Measurements from ENCODE around the gene DDX10.

Gene DDX10

DNA sequence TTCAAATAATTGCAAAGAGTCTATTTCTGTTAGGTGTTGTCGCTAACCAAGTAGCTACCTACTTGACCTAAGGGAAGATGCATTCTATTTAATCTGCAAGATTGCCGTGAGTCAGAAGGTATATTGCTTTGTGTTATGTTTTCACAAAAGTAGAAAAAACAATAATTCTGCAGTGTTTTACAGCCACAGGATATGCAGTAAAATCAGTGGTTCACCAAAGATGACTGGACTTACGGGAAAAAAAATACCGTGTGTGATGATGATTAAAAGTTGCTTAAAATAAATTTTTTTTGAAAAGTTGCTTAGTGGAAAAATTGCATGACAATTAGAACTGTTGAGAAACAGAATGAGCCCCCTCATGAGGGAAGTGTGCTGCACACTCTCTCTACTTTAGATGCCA lies 209.1 kb downstream of the DDX10 start:
- Mint-ChIP-seq H3K27ac (no peak overlapping the region), H3K27me3 (no peaks in the 10 kb centered on the region), H3K4me1 (ENCODE audit: low read depth) (no peaks in the 10 kb centered on the region), H3K9me3 (no peaks in the 10 kb centered on the region), H3K4me3 (no peak overlapping the region), H3K36me3 (ENCODE audit: low read depth) (no peaks in the 10 kb centered on the region)
- intact Hi-C loops (cut with micrococcal nuclease), result loop anchor here (10.0 kb wide), 1 partner anchor 179 kb away; no protein-coding TSS in a partner anchor

DNA sequence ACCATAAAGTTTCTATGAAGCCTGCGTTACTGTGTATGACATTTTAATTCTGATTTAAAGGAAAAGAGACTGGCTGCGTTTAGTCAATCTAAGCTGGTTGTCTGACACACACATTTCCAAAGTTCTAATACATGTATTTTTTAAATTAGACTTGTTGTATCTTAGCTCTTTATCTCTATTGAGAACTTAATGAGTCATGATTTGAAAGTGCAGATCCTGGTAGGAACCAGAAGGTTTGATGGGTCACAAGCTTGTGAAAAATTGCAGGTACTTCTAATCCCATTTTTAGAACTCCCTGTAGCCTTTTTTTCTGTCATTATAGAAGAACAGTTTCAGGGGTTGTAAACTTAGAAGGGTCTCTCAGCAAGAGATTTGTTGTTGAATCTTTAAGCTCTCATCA lies 210.3 kb downstream of the DDX10 start:
- H3K4me3 Mint-ChIP-seq, result no peak overlapping the region
- H3K36me3 Mint-ChIP-seq (ENCODE audit: low read depth), result no peaks in the 10 kb centered on the region
- H3K9me3 Mint-ChIP-seq, result no peaks in the 10 kb centered on the region
- H3K4me1 Mint-ChIP-seq (ENCODE audit: low read depth), result no peaks in the 10 kb centered on the region
- no peak overlapping the region for H3K27ac Mint-ChIP-seq
- H3K27me3 Mint-ChIP-seq, result no peaks in the 10 kb centered on the region
- intact Hi-C loops (cut with micrococcal nuclease), result loop anchor here (10.0 kb wide), 1 partner anchor 180 kb away; no protein-coding TSS in a partner anchor

DNA sequence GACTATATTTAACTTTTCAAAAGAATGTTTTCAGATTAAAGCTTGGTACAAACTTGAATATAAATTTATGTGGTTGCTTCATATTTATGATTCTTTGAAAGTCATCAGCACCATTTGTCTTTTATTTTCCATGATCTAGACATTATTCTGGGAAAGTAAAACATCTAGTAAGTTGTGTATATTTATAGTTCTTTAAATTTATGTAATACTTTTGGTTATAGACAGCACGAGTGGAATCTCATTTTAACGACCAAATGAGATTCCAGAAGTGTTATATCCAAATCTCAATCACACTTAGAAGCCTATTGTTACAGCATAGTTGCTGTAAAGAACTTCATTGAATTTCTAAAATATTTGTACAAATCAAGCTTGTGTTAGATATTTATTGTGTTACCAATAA lies 212.3 kb downstream of the DDX10 start:
- Mint-ChIP-seq H3K9me3 (no peaks in the 10 kb centered on the region), H3K4me1 (ENCODE audit: low read depth) (no peaks in the 10 kb centered on the region), H3K27ac (no peak overlapping the region), H3K36me3 (ENCODE audit: low read depth) (no peaks in the 10 kb centered on the region), H3K27me3 (no peaks in the 10 kb centered on the region), H3K4me3 (no peak overlapping the region)
- intact Hi-C loops (cut with micrococcal nuclease), result loop anchor here (10.0 kb wide), 1 partner anchor 182 kb away; no protein-coding TSS in a partner anchor

DNA sequence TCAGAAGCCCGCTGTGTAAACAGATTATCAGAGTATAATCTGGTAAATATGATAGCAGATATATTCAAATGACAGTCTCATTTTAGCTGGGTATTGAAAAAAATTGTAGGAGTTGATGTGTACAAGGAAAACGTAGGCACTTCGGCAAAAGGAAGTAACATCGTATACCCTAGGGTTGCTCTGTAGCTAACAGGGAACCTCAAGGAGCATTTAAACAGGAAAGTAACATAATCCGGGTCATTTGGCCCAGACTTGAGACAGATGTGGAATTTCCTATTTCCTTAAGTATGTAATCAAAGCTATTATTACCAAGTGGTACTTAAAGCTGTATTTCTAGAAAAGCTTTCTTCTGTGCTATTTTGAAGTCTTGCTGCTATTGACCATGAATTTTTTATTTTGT lies 215.6 kb downstream of the DDX10 start:
- Mint-ChIP-seq H3K4me3 (no peak overlapping the region), H3K27ac (no peak overlapping the region), H3K27me3 (no peaks in the 10 kb centered on the region), H3K36me3 (ENCODE audit: low read depth) (no peaks in the 10 kb centered on the region), H3K9me3 (no peaks in the 10 kb centered on the region), H3K4me1 (ENCODE audit: low read depth) (no peaks in the 10 kb centered on the region)
- intact Hi-C loops (cut with micrococcal nuclease), result no loop called here

DNA sequence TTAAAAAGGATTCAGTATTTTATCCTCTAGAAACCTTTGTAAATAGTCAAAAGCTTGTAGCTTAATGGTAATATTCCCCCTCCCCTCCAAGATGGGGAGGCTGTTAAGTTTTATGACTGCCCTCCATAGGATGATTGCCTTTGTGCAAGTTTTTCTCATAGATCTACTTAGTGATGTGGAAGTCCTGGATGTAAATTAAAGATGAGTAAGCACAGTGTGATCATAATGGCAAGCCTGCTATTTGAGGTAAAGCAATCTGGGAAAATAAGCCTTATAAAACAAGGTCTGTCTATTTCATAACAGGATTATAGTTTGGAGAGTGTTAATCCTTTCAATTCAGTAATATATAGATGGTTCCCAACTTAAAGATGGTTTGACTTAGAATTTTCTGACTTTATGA lies 216.3 kb downstream of the DDX10 start:
- intact Hi-C loops (cut with micrococcal nuclease), result no loop called here
- no peaks in the 10 kb centered on the region for H3K4me1 Mint-ChIP-seq (ENCODE audit: low read depth)
- no peak overlapping the region for H3K4me3 Mint-ChIP-seq
- H3K27ac Mint-ChIP-seq, result no peak overlapping the region
- H3K9me3 Mint-ChIP-seq, result no peaks in the 10 kb centered on the region
- H3K36me3 Mint-ChIP-seq (ENCODE audit: low read depth), result no peaks in the 10 kb centered on the region
- H3K27me3 Mint-ChIP-seq, result no peaks in the 10 kb centered on the region

DNA sequence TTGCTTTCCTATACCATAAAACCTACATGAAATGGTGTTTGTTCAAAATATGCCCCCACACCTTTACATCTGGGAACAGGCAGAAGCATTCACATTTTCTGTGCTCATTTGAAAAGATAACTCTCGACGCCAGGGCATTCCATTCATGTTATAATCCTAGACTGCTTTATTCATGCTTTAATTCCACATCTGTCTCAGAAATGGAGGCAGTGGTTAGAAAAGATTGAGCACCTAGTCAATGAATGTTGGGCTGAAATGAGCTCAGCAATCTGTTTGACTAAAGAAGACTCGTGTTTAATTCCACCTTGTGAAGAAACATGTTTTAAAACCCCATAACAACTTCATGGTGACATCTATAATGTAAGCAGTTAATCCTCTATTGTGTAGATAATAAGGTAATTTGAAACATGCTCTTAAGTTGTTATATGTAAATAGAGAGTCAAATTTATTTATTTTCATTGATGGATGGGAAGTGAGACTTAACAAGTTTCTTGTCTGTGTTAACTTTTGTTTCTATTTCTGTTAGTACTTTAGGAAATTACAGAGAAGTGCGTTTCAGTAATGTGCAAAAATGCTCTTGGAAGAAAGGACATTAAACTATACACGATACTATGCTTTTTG lies 217.5 kb downstream of the DDX10 start:
- Mint-ChIP-seq H3K9me3 (no peaks in the 10 kb centered on the region), H3K27me3 (no peaks in the 10 kb centered on the region), H3K4me3 (no peak overlapping the region), H3K27ac (no peak overlapping the region), H3K36me3 (ENCODE audit: low read depth) (no peaks in the 10 kb centered on the region), H3K4me1 (ENCODE audit: low read depth) (no peaks in the 10 kb centered on the region)
- intact Hi-C loops (cut with micrococcal nuclease), result no loop called here

DNA sequence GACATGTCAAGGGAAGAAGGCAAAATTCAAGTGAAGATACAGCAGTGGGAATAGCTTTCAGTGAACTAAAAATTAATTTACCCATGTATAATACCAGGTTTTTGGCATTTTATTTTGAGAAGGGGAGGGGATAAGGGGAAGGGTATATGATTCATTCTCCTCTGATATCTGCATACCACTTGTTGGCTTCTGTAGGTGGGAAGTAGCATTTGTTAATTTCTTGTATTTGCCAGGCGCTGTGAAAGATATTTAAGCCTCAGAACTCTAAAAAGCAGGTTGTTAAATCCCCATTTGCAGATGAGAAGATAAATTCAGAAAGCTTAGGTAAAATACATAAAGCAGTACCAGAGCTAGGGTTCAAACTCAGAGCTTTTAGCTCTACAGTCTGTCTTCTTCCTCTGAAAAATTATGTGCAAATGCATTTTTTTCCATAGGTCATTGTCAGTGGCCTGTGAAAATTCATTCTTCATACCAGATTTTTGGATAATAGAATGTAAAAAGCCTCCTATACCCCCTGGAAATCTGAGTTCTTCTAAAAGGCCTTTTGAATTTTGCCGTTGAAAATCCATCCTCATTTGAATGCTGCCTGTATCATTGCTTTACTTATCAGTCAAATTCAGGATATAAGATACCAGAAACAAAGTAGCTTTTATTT lies 221.3 kb downstream of the DDX10 start:
- intact Hi-C loops (cut with micrococcal nuclease), result no loop called here
- Mint-ChIP-seq H3K4me1 (ENCODE audit: low read depth) (no peaks in the 10 kb centered on the region), H3K36me3 (ENCODE audit: low read depth) (no peaks in the 10 kb centered on the region), H3K4me3 (no peak overlapping the region), H3K9me3 (no peaks in the 10 kb centered on the region), H3K27me3 (no peaks in the 10 kb centered on the region), H3K27ac (no peak overlapping the region)

DNA sequence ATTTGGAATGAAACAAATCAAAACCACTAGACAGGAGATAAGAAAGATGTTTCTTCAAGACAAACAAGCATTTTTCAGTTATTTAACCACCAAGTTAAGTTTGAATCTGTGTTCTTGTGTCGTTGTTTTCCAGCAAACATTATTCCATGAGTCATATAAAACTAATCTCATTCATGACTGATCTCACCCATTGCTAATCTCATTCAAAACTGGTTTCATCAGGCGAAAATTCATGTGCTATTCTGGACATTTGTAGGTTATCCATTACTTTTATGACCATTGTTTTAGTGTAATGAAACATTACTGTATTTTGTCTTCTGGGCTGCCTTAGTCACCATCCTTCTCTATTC lies 221.8 kb downstream of the DDX10 start:
- no peaks in the 10 kb centered on the region for H3K9me3 Mint-ChIP-seq
- H3K4me1 Mint-ChIP-seq (ENCODE audit: low read depth), result no peaks in the 10 kb centered on the region
- H3K4me3 Mint-ChIP-seq, result no peak overlapping the region
- H3K27me3 Mint-ChIP-seq, result no peaks in the 10 kb centered on the region
- H3K36me3 Mint-ChIP-seq (ENCODE audit: low read depth), result no peaks in the 10 kb centered on the region
- no peak overlapping the region for H3K27ac Mint-ChIP-seq
- intact Hi-C loops (cut with micrococcal nuclease), result no loop called here

DNA sequence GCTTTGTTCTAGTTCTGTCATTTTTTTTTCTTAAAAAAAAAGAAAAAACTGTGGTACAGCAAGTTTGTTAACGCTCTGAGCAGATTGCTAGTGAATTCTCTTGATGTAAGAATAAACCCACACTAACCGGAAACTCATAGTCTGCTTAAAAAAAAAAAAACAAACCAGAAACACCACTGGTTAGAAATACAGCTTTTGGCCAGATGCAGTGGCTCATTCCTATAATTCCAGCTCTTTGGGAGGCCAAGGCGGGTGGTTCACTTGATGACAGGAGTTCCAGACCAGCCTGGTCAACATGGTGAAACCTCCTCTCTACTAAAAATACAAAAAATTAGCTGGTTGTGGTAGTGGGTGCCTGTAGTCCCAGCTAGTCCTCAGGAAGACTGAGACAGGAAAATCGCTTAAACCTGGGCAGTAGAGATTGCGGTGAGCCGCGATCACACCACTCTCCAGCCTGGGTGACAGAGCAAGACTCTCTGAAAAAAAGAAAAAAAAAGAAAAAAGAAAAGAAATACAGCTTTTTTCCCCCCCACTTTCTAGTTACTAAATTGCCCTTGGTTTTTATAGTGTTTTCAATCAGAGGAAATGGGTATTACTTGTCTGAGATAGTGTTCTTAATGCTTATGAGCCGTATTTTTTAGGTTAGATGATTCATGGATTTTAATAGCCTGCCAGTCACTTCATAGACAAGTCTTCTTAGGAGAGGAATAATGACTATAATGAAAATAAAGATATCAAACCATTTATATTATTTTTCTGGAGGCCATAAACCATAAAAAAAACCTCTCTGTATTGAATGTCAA lies 222.8 kb downstream of the DDX10 start:
- intact Hi-C loops (cut with micrococcal nuclease), result no loop called here
- Mint-ChIP-seq H3K4me3 (no peak overlapping the region), H3K27ac (no peak overlapping the region)

DNA sequence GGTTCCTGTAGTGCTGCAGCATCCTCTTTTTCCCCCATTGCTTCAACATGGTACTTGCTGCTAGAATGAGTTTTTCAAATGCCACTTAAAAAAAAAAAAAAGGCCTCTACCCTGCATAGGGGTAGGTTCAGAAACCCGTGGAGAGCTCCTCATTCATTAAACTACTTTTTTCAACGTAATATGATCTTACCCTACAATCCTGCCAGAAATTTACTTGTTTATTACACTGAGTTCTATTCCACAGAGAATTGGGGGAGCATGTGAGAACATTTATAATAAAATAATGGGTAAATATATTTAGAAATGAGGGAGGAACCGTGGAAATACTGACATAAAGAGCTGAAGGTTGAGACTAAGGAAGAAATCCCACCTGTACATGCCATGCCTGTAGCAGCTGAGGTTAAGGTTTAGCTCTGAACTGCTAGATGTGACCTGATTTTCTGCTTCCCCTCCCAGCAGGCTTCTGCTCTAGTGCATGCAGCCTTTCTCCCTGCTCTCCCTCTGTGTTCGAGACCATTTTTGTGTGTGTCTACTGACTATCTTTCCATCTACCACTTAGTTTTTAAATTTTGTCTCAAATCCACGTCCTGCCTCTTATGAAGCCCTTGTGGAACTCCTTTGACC lies 225.7 kb downstream of the DDX10 start:
- Mint-ChIP-seq H3K27me3 (no peaks in the 10 kb centered on the region), H3K9me3 (no peaks in the 10 kb centered on the region), H3K4me3 (no peak overlapping the region), H3K36me3 (ENCODE audit: low read depth) (no peaks in the 10 kb centered on the region), H3K27ac (no peak overlapping the region), H3K4me1 (ENCODE audit: low read depth) (no peaks in the 10 kb centered on the region)
- intact Hi-C loops (cut with micrococcal nuclease), result no loop called here

More for the DNA sequence above, 222.8 kb downstream of the DDX10 start:
- no peaks in the 10 kb centered on the region for H3K36me3 Mint-ChIP-seq (ENCODE audit: low read depth)
- H3K4me1 Mint-ChIP-seq (ENCODE audit: low read depth), result no peaks in the 10 kb centered on the region
- no peaks in the 10 kb centered on the region for H3K27me3 Mint-ChIP-seq
- no peaks in the 10 kb centered on the region for H3K9me3 Mint-ChIP-seq

DNA sequence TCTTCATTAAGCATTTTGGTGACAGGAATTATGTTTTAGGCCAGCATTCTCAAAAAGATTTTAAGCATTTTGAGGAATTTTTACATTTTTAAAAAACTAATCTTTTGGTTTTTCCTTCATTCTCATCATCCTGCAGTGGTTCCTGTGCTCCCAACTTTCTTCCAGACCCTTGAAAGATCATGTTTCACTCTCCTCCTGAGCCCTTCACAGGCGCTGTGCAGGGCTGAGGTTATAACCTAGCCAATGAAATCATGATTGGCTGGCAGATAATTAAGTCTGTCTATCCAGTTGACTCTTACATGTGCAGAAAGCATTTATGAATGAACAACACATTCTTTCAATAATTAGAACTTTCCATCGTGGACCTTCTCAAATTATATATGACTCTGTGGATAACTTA lies 226.3 kb downstream of the DDX10 start:
- no peaks in the 10 kb centered on the region for H3K27me3 Mint-ChIP-seq
- no peaks in the 10 kb centered on the region for H3K9me3 Mint-ChIP-seq
- intact Hi-C loops (cut with micrococcal nuclease), result no loop called here
- H3K36me3 Mint-ChIP-seq (ENCODE audit: low read depth), result no peaks in the 10 kb centered on the region
- H3K4me1 Mint-ChIP-seq (ENCODE audit: low read depth), result peaks cover 1% of the 10 kb centered on the region
- H3K27ac Mint-ChIP-seq, result no peak overlapping the region
- no peak overlapping the region for H3K4me3 Mint-ChIP-seq

DNA sequence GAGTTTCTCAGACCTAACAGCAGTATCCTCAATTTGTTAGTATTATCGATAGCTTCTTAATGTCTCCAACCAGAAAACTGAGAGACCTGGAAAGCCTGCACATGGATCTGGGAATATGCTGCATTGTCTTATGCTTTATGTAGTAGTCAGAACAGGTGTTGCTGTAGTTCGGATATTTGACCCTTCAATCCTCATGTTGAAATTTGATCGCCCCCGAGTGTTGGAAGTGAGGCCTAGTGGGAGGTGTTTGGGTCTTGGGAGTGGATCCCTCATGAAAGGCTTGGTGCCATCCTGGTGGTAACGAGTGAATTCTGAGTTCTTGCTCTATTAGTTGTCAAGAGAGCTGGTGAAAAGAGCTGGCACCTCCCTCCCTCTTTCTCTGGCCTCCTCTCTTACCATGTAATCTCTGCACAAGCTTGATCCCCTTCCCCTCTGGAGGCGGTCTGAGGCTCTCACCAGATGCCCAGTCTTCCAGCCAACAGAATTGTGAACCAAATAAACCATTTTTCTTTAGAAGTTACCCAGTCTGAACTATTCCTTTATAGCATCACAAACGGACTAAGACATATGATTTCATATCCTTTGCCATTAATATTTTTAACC lies 227.1 kb downstream of the DDX10 start:
- no peaks in the 10 kb centered on the region for H3K9me3 Mint-ChIP-seq
- H3K4me1 Mint-ChIP-seq (ENCODE audit: low read depth), result peaks cover 5% of the 10 kb centered on the region
- intact Hi-C loops (cut with micrococcal nuclease), result no loop called here
- no peak overlapping the region for H3K27ac Mint-ChIP-seq
- H3K27me3 Mint-ChIP-seq, result no peaks in the 10 kb centered on the region
- no peak overlapping the region for H3K4me3 Mint-ChIP-seq
- no peaks in the 10 kb centered on the region for H3K36me3 Mint-ChIP-seq (ENCODE audit: low read depth)

DNA sequence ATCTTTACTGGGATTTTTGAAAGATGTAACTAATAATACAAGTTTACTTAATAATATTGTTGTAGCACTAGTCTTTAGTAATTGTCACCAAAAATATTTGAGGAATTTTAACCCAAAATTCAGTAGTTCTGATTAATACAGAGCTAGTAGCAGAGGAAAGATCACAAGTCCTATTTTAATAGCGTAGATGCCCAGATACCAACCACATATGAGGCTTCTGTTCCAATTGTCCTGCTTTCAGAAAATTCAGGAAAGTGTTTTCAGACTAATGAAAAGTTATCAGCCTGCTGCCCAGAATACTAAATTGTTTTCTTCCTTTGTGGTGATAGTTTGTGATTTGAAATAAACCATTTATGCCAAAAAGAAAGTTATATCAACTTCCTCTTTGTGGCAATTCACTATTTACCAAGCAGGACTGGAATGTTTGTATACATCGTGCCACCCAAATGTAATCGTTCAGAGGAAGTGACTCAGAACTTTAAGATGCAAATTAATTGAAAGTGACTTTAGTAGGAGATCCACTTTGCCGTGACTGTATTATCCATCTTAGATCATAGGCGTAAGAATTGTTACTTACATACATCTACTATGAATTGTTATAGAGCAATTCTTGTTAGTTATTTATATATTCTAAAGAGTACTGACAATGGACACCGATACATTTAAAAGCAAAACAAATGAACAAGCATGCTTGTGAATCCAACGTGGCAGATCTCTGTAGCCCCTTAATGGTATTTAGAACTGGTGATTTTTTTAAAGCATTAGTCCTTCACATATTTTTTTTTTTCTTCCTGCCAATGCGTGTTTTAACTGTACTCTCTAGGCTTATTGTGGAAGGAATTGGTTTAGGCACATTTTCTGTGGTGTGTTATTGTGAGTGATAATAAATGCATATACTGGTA lies 231.0 kb downstream of the DDX10 start:
- intact Hi-C loops (cut with micrococcal nuclease), result no loop called here
- H3K36me3 Mint-ChIP-seq (ENCODE audit: low read depth), result no peaks in the 10 kb centered on the region
- H3K27ac Mint-ChIP-seq, result no peak overlapping the region
- no peaks in the 10 kb centered on the region for H3K9me3 Mint-ChIP-seq
- no peak overlapping the region for H3K4me3 Mint-ChIP-seq
- H3K4me1 Mint-ChIP-seq (ENCODE audit: low read depth), result peaks cover 5% of the 10 kb centered on the region
- no peaks in the 10 kb centered on the region for H3K27me3 Mint-ChIP-seq
